ENCODE results near the gene SOX9.

DNA sequence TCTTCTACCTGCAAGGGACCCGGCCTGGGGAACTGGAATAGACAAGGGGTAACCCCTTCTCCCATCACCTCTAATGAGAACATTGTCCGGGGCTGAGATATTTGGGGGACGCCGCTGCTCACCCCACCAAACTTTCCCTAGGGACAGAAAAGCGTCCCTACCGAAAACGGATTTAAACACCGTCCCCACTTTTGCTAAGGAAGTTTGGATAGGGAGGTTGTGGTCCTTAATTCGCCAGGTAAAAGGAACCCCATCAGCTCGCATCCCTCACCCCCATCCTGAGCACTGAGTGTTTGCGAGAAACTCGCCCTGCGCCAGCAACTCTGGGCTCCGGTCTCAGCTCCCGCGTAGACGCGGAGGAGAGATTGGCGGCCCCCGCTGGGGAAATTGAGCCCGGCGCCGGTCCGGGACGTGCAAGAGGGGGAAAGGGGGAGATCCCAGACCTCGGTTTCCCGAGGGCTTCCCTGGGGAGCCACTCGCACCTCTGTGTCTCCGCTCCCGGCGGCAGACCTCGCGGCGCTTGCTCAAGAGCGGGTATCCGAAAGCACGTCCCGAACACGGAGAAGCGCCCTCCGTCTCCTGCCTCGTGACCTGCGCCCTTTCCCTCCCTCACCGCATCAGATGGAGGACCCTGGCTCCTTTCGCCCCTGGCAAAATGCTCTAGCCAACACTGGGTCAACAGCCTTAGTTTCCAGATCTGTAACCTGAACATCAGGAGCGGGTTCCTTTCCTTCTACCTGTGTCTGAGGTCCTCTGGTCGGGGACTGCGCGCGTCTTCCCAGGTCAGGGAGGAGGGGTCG is 3.1 kb upstream of the SOX9 start:
- TF ChIP-seq EZH2 (IDR thresholded peaks at IDR 0.05; ENCODE audit: borderline replicate concordance) (peak; percentile 34), EZH2phosphoT487 (IDR thresholded peaks at IDR 0.05; ENCODE audit: low read depth, severe bottlenecking, unreplicated experiment) (peak; percentile 30)

Measured in hepatocyte (in vitro differentiated cells).